HepG2 (cell line): ENCODE results near the gene TLX3. TPM values are rescaled to one million over a fixed set of nuclear protein-coding genes. Genes with fewer than 3 reads are reported as not detected.

Experiments
- ATAC-seq: fragments of 200-7000 bp; cut with Tn5 transposase; 3 replicates; pipeline ENCODE4 v1.9.1; 2020; ENCODE audit warnings: mild to moderate bottlenecking, moderate library complexity
- BruUV-seq: library from RNA; stranded (reverse); fragments of 400-500 nt; replicated peaks from 2 replicates; lab custom pipeline; 2021; lab: Mats Ljungman, UMichigan
- CTCF ChIA-PET: fragments of 300-600 bp; formaldehyde crosslinking; extraction: SDS; loops from one replicate; lab custom pipeline; 2021; ENCODE audit warnings: low total read pairs, inconsistent platforms, low intra/inter-chr PET ratio; lab: Yijun Ruan, JAX
- POLR2A ChIA-PET: fragments of 350-600 bp; sonication (Branson Sonifier 250); formaldehyde crosslinking; loops from one replicate; lab custom pipeline; 2020; ENCODE audit warnings: antibody characterized with exemption, inconsistent platforms; lab: Yijun Ruan, JAX
- DNase-seq: peaks from one replicate; pipeline ENCODE4 v3.0.0-alpha.2; 2015; ENCODE audit warnings: low spot score
- FAIRE-seq: peaks from 3 replicates; lab custom pipeline; 2011; peaks lifted over from hg19 to GRCh38; lab: Jason Lieb, UNC
- H2AFZ ChIP-seq: one replicate; pipeline ENCODE4 v1.6.1; 2011; ENCODE audit warnings: low read length, inconsistent platforms
- H3K27ac ChIP-seq: fragments of 300-600 bp; 3 replicates; pipeline ENCODE4 v1.8.0; 2011; ENCODE audit warnings: mixed run types, mild to moderate bottlenecking, mixed read lengths, low read length, inconsistent platforms; ENCODE audit not compliant: insufficient read depth; ENCODE audit errors: extremely low read length
- H3K27me3 ChIP-seq, 2 experiments: fragments of 200-600 bp in 1 of 2; 2 replicates in 1 of 2; 3 replicates in 1 of 2; pipeline versions ENCODE4 v1.6.0 to v1.8.0; 2011; ENCODE audit warnings: low read length in 2 of 2, mild to moderate bottlenecking in 2 of 2, moderate library complexity in 2 of 2, inconsistent platforms in 1 of 2; ENCODE audit not compliant: insufficient read depth in 2 of 2, control insufficient read depth in 1 of 2
- H3K36me3 ChIP-seq, 2 experiments: fragments of 200-600 bp in 1 of 2; replicated peaks in 1 of 2; 2 replicates in 1 of 2; 3 replicates in 1 of 2; pipeline versions ENCODE4 v1.5.1 to v1.8.0; 2011; ENCODE audit warnings: low read length in 2 of 2, inconsistent platforms in 1 of 2; ENCODE audit not compliant: insufficient read depth in 2 of 2, control insufficient read depth in 1 of 2
- H3K4me1 ChIP-seq: 2 replicates; pipeline ENCODE4 v1.5.1; 2012; ENCODE audit warnings: low read length, inconsistent platforms; ENCODE audit not compliant: insufficient read depth
- H3K4me2 ChIP-seq: 2 replicates; pipeline ENCODE4 v1.6.0; 2011; ENCODE audit warnings: low read depth, low read length, inconsistent platforms
- H3K4me3 ChIP-seq, 3 experiments: fragments of 200-600 bp in 1 of 3; sonication (generic), shearing (Covaris generic) in 1 of 3; replicated peaks in 1 of 3; 2 replicates each; pipeline ENCODE4 v1.5.1; 2011 to 2016; ENCODE audit warnings: low read length in 3 of 3, inconsistent platforms in 2 of 3, low read depth in 2 of 3, mild to moderate bottlenecking in 2 of 3, control low read depth in 1 of 3, mixed read lengths in 1 of 3; ENCODE audit not compliant: insufficient read depth in 1 of 3
- H3K79me2 ChIP-seq: one replicate; pipeline ENCODE4 v1.6.1; 2011; ENCODE audit warnings: low read length, inconsistent platforms; ENCODE audit not compliant: insufficient read depth
- H3K9ac ChIP-seq: 2 replicates; pipeline ENCODE4 v1.6.0; 2011; ENCODE audit warnings: mild to moderate bottlenecking, low read depth, low read length, inconsistent platforms; ENCODE audit not compliant: insufficient read depth
- H3K9me3 ChIP-seq: 2 replicates; pipeline ENCODE4 v1.5.1; 2012; ENCODE audit warnings: mild to moderate bottlenecking, low read length
- H4K20me1 ChIP-seq: 2 replicates; pipeline ENCODE4 v1.6.0; 2011; ENCODE audit warnings: inconsistent platforms, mild to moderate bottlenecking, low read length, moderate library complexity; ENCODE audit not compliant: insufficient read depth
- HES4 ChIP-seq: sonication (generic); formaldehyde crosslinking; IDR thresholded peaks from 2 replicates; pipeline ENCODE4 v1.9.0; 2021; ENCODE audit warnings: mild to moderate bottlenecking, missing genetic modification reagents, borderline replicate concordance
- HNRNPL ChIP-seq: fragments of 200-400 bp; formaldehyde crosslinking; IDR thresholded peaks from 2 replicates; pipeline ENCODE4 v1.6.1; 2017; ENCODE audit warnings: mild to moderate bottlenecking, low read depth, low read length
- HOMEZ ChIP-seq: IDR thresholded peaks from 2 replicates; pipeline ENCODE4 v1.6.1; 2016; ENCODE audit warnings: low read depth
- KLF6 ChIP-seq: IDR thresholded peaks from 2 replicates; pipeline ENCODE4 v1.8.0; 2016; ENCODE audit warnings: missing biosample characterization, missing genetic modification reagents
- MATR3 ChIP-seq: sonication (generic); formaldehyde crosslinking; IDR thresholded peaks from 2 replicates; pipeline ENCODE4 v1.4.0; 2020; ENCODE audit warnings: missing genetic modification reagents
- PITX1 ChIP-seq: sonication (generic); formaldehyde crosslinking; IDR thresholded peaks from 2 replicates; pipeline ENCODE4 v1.5.1; 2020; ENCODE audit warnings: mild to moderate bottlenecking, missing genetic modification reagents
- SMARCC2 ChIP-seq: fragments of 450-650 bp; IDR thresholded peaks from 2 replicates; pipeline ENCODE4 v1.6.1; 2017; ENCODE audit warnings: antibody characterized with exemption, mild to moderate bottlenecking
- SNAPC2 ChIP-seq: sonication (generic); formaldehyde crosslinking; IDR thresholded peaks from 2 replicates; pipeline ENCODE4 v1.8.1; 2022; ENCODE audit warnings: mild to moderate bottlenecking, missing genetic modification reagents
- ZBTB3 ChIP-seq: sonication (generic); formaldehyde crosslinking; IDR thresholded peaks from 2 replicates; pipeline ENCODE4 v1.4.0; 2020; ENCODE audit warnings: low read depth, mild to moderate bottlenecking, moderate library complexity, missing genetic modification reagents, borderline replicate concordance
- ZNF34 ChIP-seq: sonication (generic); formaldehyde crosslinking; IDR thresholded peaks from 2 replicates; pipeline ENCODE4 v1.4.0; 2020; ENCODE audit warnings: mild to moderate bottlenecking, missing genetic modification reagents, borderline replicate concordance
- ZNF567 ChIP-seq: sonication (generic); formaldehyde crosslinking; IDR thresholded peaks from 2 replicates; pipeline ENCODE4 v1.8.1; 2023; ENCODE audit warnings: mild to moderate bottlenecking, missing genetic modification reagents, borderline replicate concordance
- ZSCAN21 ChIP-seq: sonication (generic); formaldehyde crosslinking; IDR thresholded peaks from 2 replicates; pipeline ENCODE4 v1.8.0; 2022; ENCODE audit warnings: mild to moderate bottlenecking, missing genetic modification reagents, moderate library complexity, borderline replicate concordance
- WGBS: methylation state at CpG from one replicate; pipeline ENCODE4 v1.1.6; 2017; ENCODE audit warnings: low lambda C conversion rate; 5-methylcytosine and 5-hydroxymethylcytosine counted together
- in situ Hi-C: cut with HindIII; loops from 2 replicates; pipeline ENCODE4 v1.10.0; 2017; ENCODE audit warnings: low pct_unique_long_range_greater_than_20kb; ENCODE audit not compliant: extremely low pct_ligation_motif_present
- intact Hi-C: fragments of 100-400 bp; cut with micrococcal nuclease; formaldehyde crosslinking; loops from one replicate; pipeline ENCODE4 v1.10.0; 2022; ENCODE audit not compliant: unreplicated experiment
- polyA plus RNA-seq, 8 experiments: library from polyadenylated mRNA; depleted of rRNA in 3 of 8; stranded (reverse) in 7 of 8; unstranded in 1 of 8; fragments of >200 nt; fragmentation: Illumina TruSeq in 4 of 8; extraction: Trizol in 4 of 8; gene quantifications; 2 replicates each; pipeline versions ENCODE4 v1.2.1 to v1.2.3, GENCODE V29; 2011 to 2016; ENCODE audit warnings: low read depth in 4 of 8, missing spikeins in 1 of 8, mixed read lengths in 1 of 8; ENCODE audit not compliant: insufficient read depth in 1 of 8
- total RNA-seq, 5 experiments: library from RNA; depleted of rRNA; stranded (reverse); fragments of >200 nt; fragmentation: Illumina TruSeq; extraction: Trizol; gene quantifications; 2 replicates each; pipeline ENCODE4 v1.2.3, GENCODE V29; 2016; ENCODE audit warnings: low read depth in 1 of 5

Gene TLX3
- total and polyA plus RNA-seq, 2 of the 13 experiments (the other 11 are each of a cell fraction or from before 2014, with no cell fraction given) = not detected

GRCh38 chr5:171264843-171265242 is 44.2 kb upstream of the TLX3 start:
- ChIA-PET POLR2A (no interaction called here), CTCF (no interaction called here)
- Histone ChIP-seq H3K36me3 (no peaks in the 10 kb centered on the region), H3K27ac (no peak overlapping the region), H4K20me1 (no peaks in the 10 kb centered on the region), H3K4me2 (no peak overlapping the region), H2AFZ (no peak overlapping the region), H3K4me1 (no peaks in the 10 kb centered on the region), H3K4me3 (no peak overlapping the region), H3K9ac (no peak overlapping the region), H3K79me2 (no peaks in the 10 kb centered on the region), H3K27me3 (no peaks in the 10 kb centered on the region), H3K9me3 (no peaks in the 10 kb centered on the region)
- FAIRE-seq (no peak), DNase-seq (no peak), ATAC-seq (no peak)
- intact Hi-C loops (no loop called here), in situ Hi-C loops (no loop called here)
- TF ChIP-seq HES4 (no peak), HNRNPL (no peak), ZNF34 (CRISPR knock-in tag) (no peak), SNAPC2 (CRISPR knock-in tag) (no peak), KLF6 (CRISPR knock-in tag) (no peak), ZSCAN21 (CRISPR knock-in tag) (no peak), ZBTB3 (CRISPR knock-in tag) (no peak), HOMEZ (CRISPR knock-in tag) (no peak), SMARCC2 (no peak), ZNF567 (no peak), PITX1 (CRISPR knock-in tag) (no peak), MATR3 (no peak)
- BruUV-seq = no TSS peak
- 0% methylated on average over 2 of the region's 2 CpGs for WGBS
